HG03565 (cell line): ENCODE results near the gene MIPOL1.
"Not testable (repeated sequence)": the region's sequence is repeated elsewhere in the genome, so short reads cannot be mapped to it uniquely, and the experiment has no call there.

Experiments
- ATAC-seq: cut with Tn5 transposase; IDR thresholded peaks from one replicate; pipeline ENCODE4 v1.9.1; 2021; ENCODE audit warnings: mild to moderate bottlenecking, moderate library complexity; ENCODE audit not compliant: unreplicated experiment

The MIPOL1 gene

DNA sequence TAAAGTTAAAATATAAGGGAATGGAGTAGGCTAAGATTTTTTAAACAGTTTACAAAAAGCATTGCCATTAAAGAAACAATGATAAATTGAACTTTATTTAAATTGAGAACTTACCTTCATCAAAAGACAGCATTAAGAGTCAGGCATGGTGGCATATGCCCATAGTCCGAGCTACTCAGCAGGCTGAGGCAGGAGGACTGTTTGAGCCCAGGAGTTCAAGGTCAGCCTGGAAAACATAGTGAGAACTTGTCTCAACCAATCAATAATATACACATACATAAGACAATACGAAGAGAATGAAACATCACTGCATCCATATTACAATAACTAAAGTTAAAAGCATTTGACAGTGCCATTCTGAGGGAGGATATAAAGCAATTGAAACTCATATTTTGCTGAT lies 299.7 kb downstream of the MIPOL1 start:
- no peak for ATAC-seq

- no peak for ATAC-seq
Observed at GRCh38 chr14:37501877-37502276, 304.1 kb downstream of the MIPOL1 start.

DNA sequence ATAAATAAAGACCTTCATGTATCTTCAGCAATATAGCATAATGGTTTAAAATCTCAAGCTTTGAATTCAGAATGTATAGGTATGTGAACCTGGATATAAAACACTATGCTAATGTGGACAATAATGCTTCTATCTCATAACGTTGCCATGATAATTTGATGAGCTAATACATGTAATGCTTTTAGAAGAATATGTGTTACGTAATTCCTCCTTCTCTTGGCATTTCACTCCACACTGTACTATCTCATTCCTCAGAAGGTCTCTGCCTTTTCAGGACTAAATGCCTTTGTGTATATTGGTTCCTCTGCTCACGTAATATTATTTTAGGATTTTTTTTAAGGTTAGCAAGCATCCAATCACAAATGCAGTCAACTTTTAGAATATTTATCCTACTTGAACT lies 310.8 kb downstream of the MIPOL1 start:
- no peak for ATAC-seq

GRCh38 chr14:37512173-37512572 lies 314.4 kb downstream of the MIPOL1 start:
- no peak for ATAC-seq

GRCh38 chr14:37515771-37516170 lies 318.0 kb downstream of the MIPOL1 start:
- no peak for ATAC-seq

- ATAC-seq = no peak
Observed at GRCh38 chr14:37526994-37527393, 329.3 kb downstream of the MIPOL1 start.

DNA sequence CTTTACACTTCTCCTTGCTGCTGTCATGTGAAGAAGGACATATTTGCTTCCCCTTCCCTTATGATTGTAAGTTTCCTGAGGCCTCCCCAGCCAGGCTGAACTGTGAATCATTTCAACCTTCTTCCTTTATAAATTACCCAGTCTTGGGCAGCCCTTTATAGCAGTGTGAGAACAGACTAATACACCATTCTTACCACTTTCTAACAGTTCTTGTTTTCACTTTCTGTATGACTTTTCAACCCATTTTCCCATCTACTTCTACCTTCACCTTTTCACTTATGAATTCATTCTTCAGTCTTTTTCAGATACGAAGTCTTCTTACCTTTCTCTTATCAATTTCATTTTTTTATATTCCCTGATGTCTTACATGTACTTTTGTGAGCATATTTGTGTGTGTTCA lies 342.3 kb downstream of the MIPOL1 start:
- ATAC-seq = no peak

DNA sequence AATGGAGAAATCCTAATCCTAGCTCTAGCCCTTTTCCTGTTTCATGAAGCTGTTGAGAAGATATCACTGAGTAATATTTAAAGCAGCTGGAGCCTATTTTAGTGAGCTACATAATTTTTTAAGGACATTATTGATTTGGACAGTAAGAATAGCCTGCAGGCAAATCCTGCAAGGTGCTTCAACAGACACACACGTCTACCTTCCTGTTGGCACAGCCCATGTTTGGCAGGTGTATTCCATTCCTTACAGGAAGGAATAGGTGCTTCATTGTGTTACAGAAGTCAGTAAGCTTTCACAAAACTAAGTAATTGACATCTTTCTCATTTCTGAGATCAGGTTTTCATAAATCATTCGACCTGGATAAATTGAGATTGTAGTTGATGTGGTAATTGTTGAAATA lies 346.7 kb downstream of the MIPOL1 start:
- ATAC-seq = no peak

- no peak for ATAC-seq
Observed at GRCh38 chr14:37545174-37545573, 347.4 kb downstream of the MIPOL1 start.

- no peak for ATAC-seq
Observed at GRCh38 chr14:37546621-37547447, 349.1 kb downstream of the MIPOL1 start.

- no peak for ATAC-seq
Observed at GRCh38 chr14:37550511-37550910, 352.8 kb downstream of the MIPOL1 start.

- no peak for ATAC-seq
Observed at GRCh38 chr14:37551119-37551518, 353.4 kb downstream of the MIPOL1 start.

DNA sequence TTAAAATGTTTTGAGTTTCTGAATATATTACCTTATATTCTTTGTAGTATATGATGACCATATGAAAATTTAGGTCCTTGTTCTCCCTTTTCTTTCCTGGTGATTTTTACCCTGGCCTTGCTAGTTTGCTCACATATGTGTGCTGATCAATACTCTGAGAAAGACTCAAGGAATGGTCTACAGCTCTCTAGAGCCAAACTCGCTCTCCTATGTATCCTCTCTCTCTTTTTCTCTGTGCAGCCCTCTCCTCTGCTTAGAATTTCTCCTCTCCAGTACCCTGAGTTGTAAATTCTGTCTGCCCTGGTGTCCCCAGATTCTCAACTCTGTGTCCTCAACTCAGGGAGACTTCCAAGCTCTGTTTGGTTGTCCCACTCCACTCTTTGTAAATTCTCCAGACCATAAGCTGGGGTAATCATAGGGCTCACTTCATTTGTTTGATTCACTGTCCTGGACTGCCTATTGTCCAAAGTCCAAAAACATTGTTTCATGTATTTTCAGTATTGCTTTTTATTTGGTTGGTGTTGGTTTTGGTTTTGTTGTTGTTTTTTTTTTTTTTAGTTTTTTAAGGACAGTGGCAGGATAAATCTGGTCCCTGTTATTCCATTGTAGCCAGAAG lies 356.3 kb downstream of the MIPOL1 start:
- ATAC-seq = no peak

- not testable (repeated sequence) for ATAC-seq
Observed at GRCh38 chr14:37555596-37555995, 357.9 kb downstream of the MIPOL1 start.

- no peak for ATAC-seq
Observed at GRCh38 chr14:37558740-37559139, 361.0 kb downstream of the MIPOL1 start.

GRCh38 chr14:37559386-37559785 lies 361.6 kb downstream of the MIPOL1 start:
- no peak for ATAC-seq

GRCh38 chr14:37563189-37563588 lies 365.5 kb downstream of the MIPOL1 start:
- no peak for ATAC-seq

DNA sequence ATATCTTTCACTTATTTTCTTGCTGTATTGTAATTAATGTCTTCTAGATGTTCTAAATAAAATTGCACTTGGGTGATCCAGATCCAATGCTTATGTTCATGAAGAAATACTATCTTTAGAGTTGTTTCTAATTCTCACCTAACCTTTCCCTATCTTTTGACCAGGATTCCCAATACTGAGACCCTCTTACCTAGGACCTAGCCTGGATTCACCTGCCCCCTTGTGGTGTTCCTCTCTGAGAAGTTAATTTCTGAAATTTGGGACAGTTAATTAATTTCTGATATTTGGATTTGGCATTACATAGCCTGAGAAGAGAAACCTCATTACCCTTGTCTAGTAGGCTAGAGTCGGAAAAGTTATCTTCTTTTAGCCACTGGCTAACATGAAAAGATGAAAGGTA lies 367.8 kb downstream of the MIPOL1 start:
- ATAC-seq = no peak

- no peak for ATAC-seq
Observed at GRCh38 chr14:37566811-37567371, 369.2 kb downstream of the MIPOL1 start.

GRCh38 chr14:37569729-37570128 lies 372.0 kb downstream of the MIPOL1 start:
- no peak for ATAC-seq

DNA sequence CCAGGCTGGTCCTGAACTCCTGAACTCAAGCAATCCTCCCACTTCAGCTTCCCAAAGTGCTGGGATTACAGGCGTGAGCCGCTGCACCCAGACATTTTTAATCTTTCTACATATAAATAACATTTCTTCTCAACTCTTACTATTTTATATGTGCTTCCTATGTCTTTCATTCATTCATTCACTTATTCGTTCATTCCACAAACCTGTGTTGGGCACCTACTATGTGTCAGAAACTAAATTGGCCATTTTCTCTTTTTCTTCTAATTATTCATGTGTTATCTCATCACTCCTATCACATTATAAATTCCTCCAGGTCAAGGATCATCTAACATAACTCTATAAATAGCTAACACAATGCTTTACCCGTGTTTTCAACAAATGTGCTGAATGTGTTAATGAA lies 373.7 kb downstream of the MIPOL1 start:
- no peak for ATAC-seq

GRCh38 chr14:37573356-37573755 lies 375.6 kb downstream of the MIPOL1 start:
- ATAC-seq = no peak
